HEK293 (cell line): ENCODE measurements around the gene IL1R1.

ENCODE experiments used
- CTCF ChIA-PET: fragments of 350-600 bp; formaldehyde crosslinking; extraction: SDS; loops from one replicate; lab custom pipeline; 2021; ENCODE audit warnings: antibody characterized with exemption; lab: Yijun Ruan, JAX
- POLR2A ChIA-PET: fragments of 300-600 bp; formaldehyde crosslinking; extraction: SDS; loops from one replicate; lab custom pipeline; 2020; ENCODE audit warnings: antibody characterized with exemption, inconsistent platforms; lab: Yijun Ruan, JAX
- H3K27ac ChIP-seq: fragments of 200-500 bp; sonication (Bioruptor generic); 2 replicates; pipeline ENCODE4 v1.5.1; 2014; ENCODE audit warnings: low read depth, low read length, control low read depth, inconsistent platforms; ENCODE audit errors: extremely low read depth
- H3K36me3 ChIP-seq, 2 experiments: fragments of 200-500 bp in 1 of 2; sonication (Bioruptor generic) in 1 of 2; 1 replicate in 1 of 2; 2 replicates in 1 of 2; pipeline ENCODE4 v1.5.1; 2014 to 2017; ENCODE audit warnings: inconsistent platforms in 2 of 2, low read length in 2 of 2; ENCODE audit not compliant: control insufficient read depth in 2 of 2, insufficient read depth in 1 of 2
- H3K4me1 ChIP-seq: fragments of 200-500 bp; sonication (Bioruptor generic); 2 replicates; pipeline ENCODE4 v1.5.1; 2014; ENCODE audit warnings: mild to moderate bottlenecking, low read length, inconsistent platforms; ENCODE audit not compliant: control insufficient read depth, insufficient read depth
- H3K4me3 ChIP-seq: 2 replicates; pipeline ENCODE4 v1.5.1; 2011; ENCODE audit warnings: low read depth, mild to moderate bottlenecking, control low read depth, low read length, moderate library complexity
- H3K9me3 ChIP-seq: fragments of 200-500 bp; sonication (Bioruptor generic); 2 replicates; pipeline ENCODE4 v1.5.1; 2014; ENCODE audit warnings: low read depth, low read length, inconsistent platforms; ENCODE audit not compliant: control insufficient read depth, insufficient read depth
- GLIS1 ChIP-seq: fragments of 450-650 bp; formaldehyde crosslinking; IDR thresholded peaks from 2 replicates; pipeline ENCODE4 v1.5.1; 2016; ENCODE audit warnings: missing biosample characterization, missing genetic modification characterization
- HOXD13 ChIP-seq: sonication (generic); formaldehyde crosslinking; IDR thresholded peaks from 2 replicates; pipeline ENCODE4 v1.8.0; 2022; ENCODE audit warnings: missing genetic modification reagents, borderline replicate concordance
- KLF9 ChIP-seq: fragments of 450-650 bp; formaldehyde crosslinking; IDR thresholded peaks from 2 replicates; pipeline ENCODE4 v1.5.1; 2016; ENCODE audit warnings: missing biosample characterization, missing genetic modification characterization, low read depth
- OSR2 ChIP-seq: fragments of 450-650 bp; formaldehyde crosslinking; IDR thresholded peaks from 2 replicates; pipeline ENCODE4 v1.5.1; 2016; ENCODE audit warnings: missing biosample characterization, missing genetic modification characterization
- PRDM4 ChIP-seq: fragments of 450-650 bp; formaldehyde crosslinking; IDR thresholded peaks from 2 replicates; pipeline ENCODE4 v1.5.1; 2017; ENCODE audit warnings: missing biosample characterization, missing genetic modification characterization
- SCRT2 ChIP-seq: fragments of 450-650 bp; formaldehyde crosslinking; IDR thresholded peaks from 2 replicates; pipeline ENCODE4 v1.5.1; 2016; ENCODE audit warnings: missing biosample characterization, missing genetic modification characterization
- ZBTB6 ChIP-seq: fragments of 450-650 bp; formaldehyde crosslinking; IDR thresholded peaks from 2 replicates; pipeline ENCODE4 v1.5.1; 2017; ENCODE audit warnings: missing biosample characterization, missing genetic modification characterization
- ZNF132 ChIP-seq: fragments of 450-650 bp; formaldehyde crosslinking; IDR thresholded peaks from 2 replicates; pipeline ENCODE4 v1.5.1; 2017; ENCODE audit warnings: missing biosample characterization, missing genetic modification characterization, borderline replicate concordance
- ZNF140 ChIP-seq: fragments of 450-650 bp; formaldehyde crosslinking; IDR thresholded peaks from 2 replicates; pipeline ENCODE4 v1.5.1; 2016; ENCODE audit warnings: missing biosample characterization, missing genetic modification characterization
- ZNF175 ChIP-seq: fragments of 450-650 bp; formaldehyde crosslinking; IDR thresholded peaks from 2 replicates; pipeline ENCODE4 v1.5.1; 2016; ENCODE audit warnings: missing biosample characterization, missing genetic modification characterization
- ZNF19 ChIP-seq: fragments of 450-650 bp; formaldehyde crosslinking; IDR thresholded peaks from 2 replicates; pipeline ENCODE4; 2016; ENCODE audit warnings: missing biosample characterization, missing genetic modification characterization, low read depth
- ZNF2 ChIP-seq: fragments of 450-650 bp; formaldehyde crosslinking; IDR thresholded peaks from 2 replicates; pipeline ENCODE4 v1.5.1; 2016; ENCODE audit warnings: missing biosample characterization, missing genetic modification characterization
- ZNF248 ChIP-seq: fragments of 450-650 bp; formaldehyde crosslinking; IDR thresholded peaks from 2 replicates; pipeline ENCODE4 v1.5.1; 2017; ENCODE audit warnings: missing biosample characterization, missing genetic modification characterization
- ZNF274 ChIP-seq, 2 experiments: fragments of 200-500 bp in 1 of 2; fragments of 450-650 bp in 1 of 2; sonication (Bioruptor generic) in 1 of 2; formaldehyde crosslinking in 1 of 2; IDR thresholded peaks; 2 replicates each; pipeline versions ENCODE4 v1.5.1 to v1.6.1; 2014 to 2016; ENCODE audit warnings: borderline replicate concordance in 1 of 2, inconsistent platforms in 1 of 2, low read length in 1 of 2, missing biosample characterization in 1 of 2, missing genetic modification characterization in 1 of 2
- ZNF416 ChIP-seq: fragments of 450-650 bp; formaldehyde crosslinking; IDR thresholded peaks from 2 replicates; pipeline ENCODE4 v1.5.1; 2016; ENCODE audit warnings: missing biosample characterization, missing genetic modification characterization
- ZNF488 ChIP-seq: fragments of 450-650 bp; formaldehyde crosslinking; IDR thresholded peaks from 2 replicates; pipeline ENCODE4 v1.5.1; 2016; ENCODE audit warnings: missing biosample characterization, missing genetic modification characterization
- ZNF510 ChIP-seq: fragments of 450-650 bp; formaldehyde crosslinking; IDR thresholded peaks from 2 replicates; pipeline ENCODE4 v1.5.1; 2018; ENCODE audit warnings: mild to moderate bottlenecking, missing genetic modification characterization, missing biosample characterization; ENCODE audit not compliant: insufficient replicate concordance
- ZNF513 ChIP-seq: fragments of 450-650 bp; IDR thresholded peaks from 2 replicates; pipeline ENCODE4 v1.5.1; 2018; ENCODE audit warnings: missing biosample characterization, missing genetic modification characterization
- ZNF596 ChIP-seq: fragments of 450-650 bp; IDR thresholded peaks from 2 replicates; pipeline ENCODE4 v1.5.0; 2018; ENCODE audit warnings: missing biosample characterization, mild to moderate bottlenecking, missing genetic modification characterization, moderate library complexity
- ZNF76 ChIP-seq: fragments of 450-650 bp; formaldehyde crosslinking; IDR thresholded peaks from 2 replicates; pipeline ENCODE4; 2016; ENCODE audit warnings: low read depth, missing biosample characterization, missing genetic modification characterization, borderline replicate concordance
- ZNF768 ChIP-seq: fragments of 450-650 bp; formaldehyde crosslinking; IDR thresholded peaks from 2 replicates; pipeline ENCODE4 v1.5.1; 2018; ENCODE audit warnings: missing biosample characterization, mild to moderate bottlenecking, missing genetic modification characterization
- ZNF785 ChIP-seq: fragments of 450-650 bp; formaldehyde crosslinking; IDR thresholded peaks from 2 replicates; pipeline ENCODE4 v1.5.1; 2016; ENCODE audit warnings: missing biosample characterization, missing genetic modification characterization

The IL1R1 gene

GRCh38 chr2:102181919-102182635, 39.5 kb downstream of the IL1R1 start (continued):
- TF ChIP-seq PRDM4 (tag by site-specific recombination): no peak
- no peak for TF ChIP-seq SCRT2 (tag by site-specific recombination)
- no peak for TF ChIP-seq GLIS1 (tag by site-specific recombination)
- no peak for TF ChIP-seq ZNF416 (tag by site-specific recombination)
- no peak for TF ChIP-seq KLF9
- TF ChIP-seq ZNF596 (tag by site-specific recombination): no peak
- TF ChIP-seq ZBTB6 (tag by site-specific recombination): no peak
- no peak for TF ChIP-seq ZNF510 (tag by site-specific recombination)
- no peak for TF ChIP-seq ZNF2 (tag by site-specific recombination)
- TF ChIP-seq ZNF76 (tag by site-specific recombination): no peak
- no peak for TF ChIP-seq ZNF19 (tag by site-specific recombination)
- no peak for TF ChIP-seq ZNF248 (tag by site-specific recombination)
- TF ChIP-seq ZNF513 (tag by site-specific recombination): no peak
- no peak for TF ChIP-seq ZNF132 (tag by site-specific recombination)

- H3K4me1 ChIP-seq: no peaks in the 10 kb centered on the region
- TF ChIP-seq ZNF175 (no peak), ZNF785 (tag by site-specific recombination) (no peak), ZNF488 (tag by site-specific recombination) (no peak), ZNF274 (IDR thresholded peaks at IDR 0.05; ENCODE audit: low read length) (no peak), ZNF274 (tag by site-specific recombination; IDR thresholded peaks at IDR 0.05; ENCODE audit: borderline replicate concordance) (no peak), ZNF513 (tag by site-specific recombination) (no peak), KLF9 (no peak), HOXD13 (CRISPR knock-in tag) (no peak), ZNF768 (tag by site-specific recombination) (no peak), ZNF140 (tag by site-specific recombination) (no peak), OSR2 (tag by site-specific recombination) (no peak)
- ChIA-PET CTCF (interaction anchor here (0.9 to 1.6 kb wide), 2 partner anchors 27 to 57 kb away, joined by 3 read pairs; no protein-coding TSS in a partner anchor), POLR2A (no interaction called here)
- no peaks in the 10 kb centered on the region for H3K9me3 ChIP-seq
- H3K36me3 ChIP-seq: no peaks in the 10 kb centered on the region
- no peak overlapping the region for H3K27ac ChIP-seq
- no peak overlapping the region for H3K4me3 ChIP-seq
These were observed 41.5 kb downstream of the IL1R1 start for GRCh38 chr2:102184018-102184417.
